Measurements from ENCODE around the gene TMEM26.

DNA sequence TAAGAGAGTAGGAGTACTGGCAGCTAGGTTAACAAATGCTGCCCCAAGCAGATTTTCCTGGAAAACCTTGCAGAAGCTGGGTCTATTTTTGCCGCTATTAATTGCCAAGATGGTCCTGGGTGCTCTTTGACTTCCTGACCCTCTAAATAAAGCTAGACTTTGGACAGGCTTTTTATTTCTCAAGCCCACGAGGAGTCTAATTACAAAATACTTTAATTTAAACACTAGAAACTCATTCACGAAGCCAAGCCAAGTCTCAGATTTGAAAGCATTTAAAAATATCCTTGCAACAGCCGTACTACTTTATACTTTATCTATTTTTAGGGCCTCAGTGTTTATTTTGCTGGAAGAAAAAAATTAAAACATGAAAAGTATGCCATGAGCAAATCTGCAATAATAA, 45.1 kb downstream of the TMEM26 start:
- no peak for TF ChIP-seq CTCF (IDR thresholded peaks at IDR 0.05)
- no peak for TF ChIP-seq EZH2 (IDR thresholded peaks at IDR 0.05)
- TF ChIP-seq EZH2phosphoT487 (IDR thresholded peaks at IDR 0.05) = no peak

Data from neural progenitor cell (in vitro differentiated cells).